Measurements from ENCODE around the gene NHSL1. TPM values are rescaled to one million over a fixed set of nuclear protein-coding genes. Genes with fewer than 3 reads are reported as not detected.

Gene NHSL1
- total and polyA plus RNA-seq, 2 donors (not counting 3 experiments of a cell fraction or from before 2014, with no cell fraction given) = 24.8 to 55.0 TPM

DNA sequence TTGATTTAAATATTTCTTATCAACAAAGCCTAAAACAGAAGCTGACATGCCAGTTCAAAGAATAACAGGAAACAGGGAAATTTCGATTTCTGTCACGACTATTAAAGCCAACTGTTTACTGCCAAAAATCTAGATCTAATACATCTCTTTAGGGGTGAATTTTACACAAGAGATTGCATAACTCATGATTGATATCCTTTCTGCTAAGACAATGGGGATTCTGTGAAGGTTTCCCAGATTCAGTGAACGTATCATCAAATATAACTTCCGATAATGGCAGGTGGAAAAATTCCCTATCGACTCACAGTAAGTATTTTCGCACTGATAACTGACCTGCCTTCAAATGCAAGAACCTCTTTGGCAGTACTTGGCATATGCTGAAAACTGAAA lies 42.9 kb downstream of the NHSL1 start:
- TF ChIP-seq, protein P1, sequence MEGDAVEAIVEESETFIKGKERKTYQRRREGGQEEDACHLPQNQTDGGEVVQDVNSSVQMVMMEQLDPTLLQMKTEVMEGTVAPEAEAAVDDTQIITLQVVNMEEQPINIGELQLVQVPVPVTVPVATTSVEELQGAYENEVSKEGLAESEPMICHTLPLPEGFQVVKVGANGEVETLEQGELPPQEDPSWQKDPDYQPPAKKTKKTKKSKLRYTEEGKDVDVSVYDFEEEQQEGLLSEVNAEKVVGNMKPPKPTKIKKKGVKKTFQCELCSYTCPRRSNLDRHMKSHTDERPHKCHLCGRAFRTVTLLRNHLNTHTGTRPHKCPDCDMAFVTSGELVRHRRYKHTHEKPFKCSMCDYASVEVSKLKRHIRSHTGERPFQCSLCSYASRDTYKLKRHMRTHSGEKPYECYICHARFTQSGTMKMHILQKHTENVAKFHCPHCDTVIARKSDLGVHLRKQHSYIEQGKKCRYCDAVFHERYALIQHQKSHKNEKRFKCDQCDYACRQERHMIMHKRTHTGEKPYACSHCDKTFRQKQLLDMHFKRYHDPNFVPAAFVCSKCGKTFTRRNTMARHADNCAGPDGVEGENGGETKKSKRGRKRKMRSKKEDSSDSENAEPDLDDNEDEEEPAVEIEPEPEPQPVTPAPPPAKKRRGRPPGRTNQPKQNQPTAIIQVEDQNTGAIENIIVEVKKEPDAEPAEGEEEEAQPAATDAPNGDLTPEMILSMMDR (IDR thresholded peaks at IDR 0.05; ENCODE audit: extremely low read depth in 1 of 2, insufficient read depth in 1 of 2, low read depth in 1 of 2, low read length in 2 of 2) = no peak
- TF ChIP-seq EZH2 (IDR thresholded peaks at IDR 0.05; ENCODE audit: borderline replicate concordance, low read depth, low read length, severe bottlenecking) (no peak), GATA2 (IDR thresholded peaks at IDR 0.05; ENCODE audit: insufficient read depth, insufficient read length, low read depth, low read length) (no peak)
- ChIA-PET POLR2A (no interaction called here), CTCF (interaction anchor here (1.2 to 2.4 kb wide), 8 partner anchors 9 to 62 kb away, joined by 3 to 11 read pairs (median 5); partner anchors contain the start of gene NHSL1)
- no peaks in the 10 kb centered on the region for H3K9me1 ChIP-seq (replicated peaks; ENCODE audit: control insufficient read depth, extremely low read depth, insufficient read depth, low read length)
- H3K9me3 ChIP-seq (replicated peaks; ENCODE audit: control insufficient read depth, insufficient read depth, low read length) = no peaks in the 10 kb centered on the region
- no peaks in the 10 kb centered on the region for H3K36me3 ChIP-seq (ENCODE audit: control insufficient read depth in 2 of 2, extremely low read depth in 1 of 2, insufficient read depth in 2 of 2, low read length in 2 of 2)
- no peaks in the 10 kb centered on the region for H4K20me1 ChIP-seq (replicated peaks; ENCODE audit: control insufficient read depth, extremely low read depth, insufficient read depth, low read length)
- H3K4me1 ChIP-seq (ENCODE audit: control insufficient read depth, extremely low read depth, insufficient read depth, low read length) = peaks cover 24% of the 10 kb centered on the region
- FAIRE-seq (no peak), DNase-seq (ENCODE audit: low read depth, low spot score) (peak; percentile 46)
- H3K27me3 ChIP-seq (ENCODE audit: control insufficient read depth in 2 of 2, insufficient read depth in 2 of 2, low read length in 2 of 2) = no peaks in the 10 kb centered on the region
- peak overlapping the region; percentile 26 for H3K27ac ChIP-seq (ENCODE audit: insufficient read depth, low read depth, low read length)
- no peak overlapping the region for H2AFZ ChIP-seq (ENCODE audit: low read depth, low read length)
- no peak overlapping the region for H3K4me3 ChIP-seq (replicated peaks in 1 of 3; ENCODE audit: insufficient read depth in 1 of 3, low read depth in 1 of 3, low read length in 3 of 3)
- BruUV-seq (replicated peaks) = no TSS peak
- H3K79me2 ChIP-seq (ENCODE audit: control insufficient read depth, insufficient read depth, low read length) = peaks cover 14% of the 10 kb centered on the region
- dilution Hi-C loops (cut with MboI; ENCODE audit: extremely low pct_ligation_motif_present, low sequenced_read_pairs) = no loop called here
- H3K9ac ChIP-seq (replicated peaks; ENCODE audit: extremely low read depth, insufficient read depth, low read length) = no peak overlapping the region
- peak overlapping the region; percentile 81 for H3K4me2 ChIP-seq (ENCODE audit: insufficient read depth, low read length)
- intact Hi-C loops (cut with micrococcal nuclease) = no loop called here

DNA sequence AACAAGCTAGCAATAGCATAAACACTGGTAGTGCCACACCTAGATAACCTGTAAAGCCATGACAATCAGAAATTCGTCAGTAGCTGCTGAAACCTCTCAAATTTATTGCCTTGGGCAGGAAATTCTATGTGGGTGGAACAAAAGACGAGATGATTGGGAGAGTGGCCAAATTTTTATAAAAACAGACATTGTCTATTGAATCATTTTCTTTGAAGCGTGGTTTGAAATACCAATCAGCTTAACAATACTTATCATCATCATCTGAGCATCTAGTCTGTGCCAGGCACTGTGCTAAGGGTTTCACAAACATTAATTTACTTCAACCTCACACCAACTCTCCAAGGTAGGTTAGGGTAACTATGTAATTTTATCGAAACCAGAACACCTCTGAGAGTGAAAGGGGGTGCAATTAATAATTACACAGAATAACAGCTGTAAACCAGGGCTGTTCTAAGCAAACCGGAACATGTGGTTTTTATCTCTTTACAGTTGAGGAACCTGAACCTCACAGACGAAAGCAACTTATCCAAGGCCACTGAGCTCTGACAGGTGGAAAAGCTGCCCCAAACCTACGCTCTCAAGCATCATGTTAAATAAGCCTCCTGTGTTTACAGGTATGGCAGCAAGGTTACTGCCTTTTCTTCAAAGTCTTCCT lies 43.4 kb downstream of the NHSL1 start:
- Histone ChIP-seq H3K36me3 (ENCODE audit: control insufficient read depth in 2 of 2, extremely low read depth in 1 of 2, insufficient read depth in 2 of 2, low read length in 2 of 2) (no peaks in the 10 kb centered on the region), H4K20me1 (replicated peaks; ENCODE audit: control insufficient read depth, extremely low read depth, insufficient read depth, low read length) (no peaks in the 10 kb centered on the region), H3K9me3 (replicated peaks; ENCODE audit: control insufficient read depth, insufficient read depth, low read length) (no peaks in the 10 kb centered on the region), H3K4me2 (ENCODE audit: insufficient read depth, low read length) (peak overlapping the region; percentile 81), H3K4me1 (ENCODE audit: control insufficient read depth, extremely low read depth, insufficient read depth, low read length) (peaks cover 24% of the 10 kb centered on the region), H3K27me3 (ENCODE audit: control insufficient read depth in 2 of 2, insufficient read depth in 2 of 2, low read length in 2 of 2) (no peaks in the 10 kb centered on the region), H2AFZ (ENCODE audit: low read depth, low read length) (no peak overlapping the region), H3K9ac (replicated peaks; ENCODE audit: extremely low read depth, insufficient read depth, low read length) (no peak overlapping the region), H3K4me3 (replicated peaks in 1 of 3; ENCODE audit: insufficient read depth in 1 of 3, low read depth in 1 of 3, low read length in 3 of 3) (peak overlapping the region in 1 of 3 experiments; percentile 17), H3K79me2 (ENCODE audit: control insufficient read depth, insufficient read depth, low read length) (peaks cover 18% of the 10 kb centered on the region), H3K9me1 (replicated peaks; ENCODE audit: control insufficient read depth, extremely low read depth, insufficient read depth, low read length) (no peaks in the 10 kb centered on the region), H3K27ac (ENCODE audit: insufficient read depth, low read depth, low read length) (peak overlapping the region; percentile 26)
- DNase-seq (ENCODE audit: low read depth, low spot score) = peak; percentile 83
- intact Hi-C loops (cut with micrococcal nuclease) = loop anchor here (1.0 kb wide), 1 partner anchor 9 kb away; no protein-coding TSS in a partner anchor
- no TSS peak for BruUV-seq (replicated peaks)
- FAIRE-seq = peak; percentile 82
- ChIA-PET CTCF (interaction anchor here (0.6 to 2.4 kb wide), 10 partner anchors 9 to 63 kb away, joined by 3 to 11 read pairs (median 5); partner anchors contain the start of gene NHSL1), POLR2A (interaction anchor here (0.7 kb wide), 1 partner anchor 270 kb away, joined by 3 read pairs; no protein-coding TSS in a partner anchor)
- dilution Hi-C loops (cut with MboI; ENCODE audit: extremely low pct_ligation_motif_present, low sequenced_read_pairs) = no loop called here
- TF ChIP-seq POLR2A (IDR thresholded peaks at IDR 0.05; ENCODE audit: low read depth, low read length) (no peak), POLR2AphosphoS5 (IDR thresholded peaks at IDR 0.05; ENCODE audit: insufficient read depth, low read depth, low read length) (peak; percentile 26), JUN (IDR thresholded peaks at IDR 0.05; ENCODE audit: borderline replicate concordance, insufficient read depth, insufficient read length, low read depth) (no peak), EZH2 (IDR thresholded peaks at IDR 0.05; ENCODE audit: borderline replicate concordance, low read depth, low read length, severe bottlenecking) (no peak), FOS (IDR thresholded peaks at IDR 0.05; ENCODE audit: borderline replicate concordance, insufficient read depth, low read length) (no peak), GATA2 (IDR thresholded peaks at IDR 0.05; ENCODE audit: insufficient read depth, insufficient read length, low read depth, low read length) (peak; percentile 85)
- TF ChIP-seq, protein P1 (IDR thresholded peaks at IDR 0.05; ENCODE audit: extremely low read depth in 1 of 2, insufficient read depth in 1 of 2, low read depth in 1 of 2, low read length in 2 of 2) = no peak

All from endothelial cell of umbilical vein (primary cell).